Mononuclear cell (primary cell): ENCODE measurements around the gene GSDME. TPM values are rescaled to one million over a fixed set of nuclear protein-coding genes. Genes with fewer than 3 reads are reported as not detected.
A peak's percentile ranks its signal among the peaks of the same experiment; 100 is the strongest.

Experiments
- H3K27me3 ChIP-seq: 2 replicates; pipeline ENCODE4 v1.6.0; 2011; ENCODE audit warnings: low read length, control low read depth; ENCODE audit not compliant: insufficient read depth
- H3K4me1 ChIP-seq: 2 replicates; pipeline ENCODE4 v1.5.1; 2011; ENCODE audit warnings: mild to moderate bottlenecking, low read length, control low read depth; ENCODE audit not compliant: insufficient read depth
- H3K4me3 ChIP-seq: 2 replicates; pipeline ENCODE4 v1.5.1; 2011; ENCODE audit warnings: mild to moderate bottlenecking, low read length, moderate library complexity
- H3K9me3 ChIP-seq: 2 replicates; pipeline ENCODE4 v1.5.1; 2011; ENCODE audit warnings: low read depth, mild to moderate bottlenecking, control low read depth, low read length
- total RNA-seq: library from RNA; depleted of rRNA; stranded (reverse); fragments of >200 nt; gene quantifications from one replicate; pipeline ENCODE4 v1.2.3, GENCODE V29; 2012

The GSDME gene
- total RNA-seq, 1 donor = 0.84 TPM

DNA sequence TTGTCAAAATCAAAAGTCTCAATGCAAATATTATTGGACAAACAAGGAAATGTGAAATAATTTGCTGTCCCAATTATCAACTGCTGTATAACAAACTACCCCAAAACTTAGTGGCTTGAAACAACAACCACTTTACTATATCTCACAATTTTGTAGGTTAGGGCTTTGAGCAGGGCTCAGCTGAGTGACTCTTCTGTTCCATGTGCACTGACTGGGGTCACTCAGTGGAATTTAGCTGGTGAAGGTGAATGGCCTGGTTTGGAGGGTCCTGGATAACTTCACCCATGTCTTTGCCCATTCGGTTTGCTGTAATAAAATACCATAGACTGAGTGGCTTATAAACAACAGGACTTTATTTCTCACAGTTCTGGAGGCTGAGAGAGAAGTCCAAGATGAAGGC is 3.7 kb upstream of the GSDME start:
- H3K4me3 ChIP-seq = no peak overlapping the region
- H3K27me3 ChIP-seq = peaks cover 56% of the 10 kb centered on the region
- H3K9me3 ChIP-seq = no peaks in the 10 kb centered on the region
- peaks cover 17% of the 10 kb centered on the region for H3K4me1 ChIP-seq

DNA sequence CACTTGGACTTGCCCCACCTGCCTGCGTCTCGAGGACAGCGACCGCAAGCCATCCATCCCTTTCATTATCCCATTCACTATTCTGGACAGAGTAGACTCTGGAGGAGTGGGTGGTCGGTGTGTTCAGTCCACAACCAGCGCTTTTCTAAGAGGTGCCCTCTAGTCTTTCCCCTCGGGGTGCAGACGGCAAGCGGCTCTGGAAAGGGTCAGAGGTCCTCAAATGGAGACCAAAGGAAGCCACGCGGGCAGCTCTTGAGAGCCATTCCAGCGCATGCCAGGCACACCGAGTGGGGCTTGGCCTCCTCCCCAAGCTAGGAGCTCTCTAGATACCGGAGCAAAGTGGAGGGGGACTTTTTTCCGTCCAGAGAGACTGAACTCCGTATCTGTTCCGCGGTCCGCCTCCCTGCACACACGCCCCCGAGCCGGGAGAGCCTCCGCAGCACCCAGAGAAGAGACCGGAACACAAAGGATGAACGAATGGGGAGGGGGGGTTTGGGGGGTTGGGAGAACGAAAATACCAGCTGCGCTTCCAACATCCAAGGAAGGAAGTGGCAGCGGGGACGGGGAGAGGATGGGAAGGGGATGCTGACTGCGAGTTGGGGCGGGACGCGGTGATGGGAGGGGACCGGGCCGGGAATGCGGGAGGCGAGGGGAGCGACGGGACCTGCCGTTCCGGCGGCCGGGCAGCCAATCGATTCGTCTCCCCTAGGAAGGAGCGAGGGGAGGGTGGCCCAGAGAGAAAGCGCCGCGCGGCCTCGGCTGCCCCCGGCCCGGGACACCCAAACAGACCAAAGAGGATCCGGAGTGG is 515 bp downstream of the GSDME start:
- no peaks in the 10 kb centered on the region for H3K9me3 ChIP-seq
- peaks cover 29% of the 10 kb centered on the region for H3K4me1 ChIP-seq
- peaks cover 57% of the 10 kb centered on the region for H3K27me3 ChIP-seq
- H3K4me3 ChIP-seq = peak overlapping the region; percentile 34

DNA sequence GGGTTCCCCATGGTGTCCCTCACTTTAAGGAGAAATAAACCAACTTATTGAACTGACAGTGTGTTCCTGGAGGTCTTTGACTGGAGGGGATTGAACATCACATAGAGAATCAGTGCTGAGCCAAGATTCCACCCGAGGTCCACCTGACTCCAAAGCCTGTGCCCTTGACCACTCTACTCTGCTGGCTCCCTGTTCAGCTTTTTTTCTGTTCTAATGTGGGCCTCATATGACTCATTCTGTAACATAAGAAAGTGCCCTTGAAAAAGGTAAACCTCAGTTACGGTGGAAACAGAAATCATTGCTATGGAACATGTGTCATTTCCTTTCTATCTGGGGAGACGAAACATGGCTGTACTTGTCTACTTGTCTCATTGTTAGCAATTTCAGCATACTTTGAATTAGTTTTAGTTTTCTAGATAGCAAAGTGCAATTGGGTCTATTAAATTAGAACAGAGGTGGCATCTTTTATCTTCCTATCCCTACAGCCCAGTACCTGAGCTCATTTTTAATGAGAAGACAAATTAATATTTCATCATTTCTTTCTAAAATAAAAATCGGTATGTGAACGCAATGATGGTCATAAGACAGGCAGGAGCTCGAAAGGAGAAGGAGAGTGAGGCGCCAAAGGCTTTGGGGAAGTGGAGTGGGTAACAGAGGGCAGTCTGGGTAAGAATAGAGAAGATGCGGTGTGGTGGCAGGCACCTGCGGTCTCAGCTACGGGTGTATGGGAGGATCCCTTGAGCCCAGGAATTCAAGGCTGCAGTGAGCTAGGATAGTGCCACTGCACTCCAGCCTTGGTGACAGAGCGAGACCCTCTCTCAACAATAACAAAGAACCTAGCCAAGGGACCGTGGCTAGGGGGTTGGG is 1.5 kb downstream of the GSDME start:
- Histone ChIP-seq H3K4me1 (peaks cover 29% of the 10 kb centered on the region), H3K9me3 (no peaks in the 10 kb centered on the region), H3K4me3 (no peak overlapping the region), H3K27me3 (peaks cover 48% of the 10 kb centered on the region)

DNA sequence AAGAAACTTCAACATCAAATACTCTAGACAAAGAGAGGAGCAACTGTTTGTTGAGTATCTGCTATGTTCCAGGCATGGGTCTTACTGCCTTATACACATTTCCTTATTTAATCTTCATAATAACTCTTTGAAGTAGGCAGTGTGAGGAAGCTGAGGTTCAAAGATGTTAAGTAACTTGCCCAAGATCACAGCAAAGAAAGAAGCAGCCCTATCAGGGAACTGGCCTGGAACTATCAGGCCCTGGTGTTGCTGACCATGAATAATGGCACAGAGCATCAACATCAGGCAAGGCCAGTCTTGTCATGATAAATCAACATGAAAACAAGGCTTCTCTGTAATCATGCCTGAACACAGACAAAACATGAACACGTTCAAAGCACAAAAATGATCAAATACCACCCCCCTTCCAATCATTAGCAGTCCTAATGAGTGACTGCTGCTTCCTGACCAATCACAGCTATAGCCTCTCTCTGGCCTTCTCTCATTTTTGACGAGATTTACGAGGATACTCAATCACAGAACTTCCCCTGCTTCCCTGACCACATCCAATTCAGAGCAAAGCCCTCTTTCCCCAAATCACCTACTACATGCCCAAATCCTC is 2.3 kb downstream of the GSDME start:
- Histone ChIP-seq H3K4me1 (peaks cover 29% of the 10 kb centered on the region), H3K27me3 (peaks cover 43% of the 10 kb centered on the region), H3K4me3 (no peak overlapping the region), H3K9me3 (no peaks in the 10 kb centered on the region)

DNA sequence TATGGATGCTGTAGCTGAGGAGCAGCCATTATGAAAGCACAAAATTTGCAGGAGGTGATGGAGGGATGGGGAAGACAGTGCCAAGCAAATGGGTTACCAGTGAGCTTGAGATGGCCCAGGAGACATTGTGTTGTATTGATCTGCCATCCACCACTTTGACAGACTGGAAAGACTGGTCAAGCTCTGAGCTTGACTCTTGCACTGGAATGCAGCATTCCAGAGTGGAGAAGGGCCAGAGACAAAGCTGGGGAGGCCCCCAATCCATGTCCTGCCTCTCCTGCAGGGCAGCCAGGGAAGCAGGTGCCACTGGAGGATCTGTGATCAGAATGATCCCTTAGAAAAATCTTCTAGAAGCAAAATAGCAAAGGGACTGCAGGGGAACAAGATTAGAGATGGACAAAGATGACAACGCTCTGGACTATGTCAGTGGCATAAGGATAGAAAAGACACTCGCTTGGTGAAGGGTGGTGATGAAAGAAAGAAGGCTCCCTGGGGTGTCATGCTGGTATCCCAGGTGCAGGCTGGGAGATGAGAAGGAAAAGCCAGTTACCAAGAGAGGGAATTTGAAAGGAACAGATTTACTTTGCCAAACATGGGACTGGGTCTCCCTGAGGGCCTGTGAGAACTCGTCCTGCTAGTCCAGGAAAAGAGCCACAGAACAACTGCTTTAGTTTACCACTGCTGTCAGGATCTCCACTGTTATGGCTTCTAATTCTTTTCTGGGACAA is 5.0 kb downstream of the GSDME start:
- peaks cover 20% of the 10 kb centered on the region for H3K4me1 ChIP-seq
- no peaks in the 10 kb centered on the region for H3K9me3 ChIP-seq
- H3K4me3 ChIP-seq = no peak overlapping the region
- peaks cover 16% of the 10 kb centered on the region for H3K27me3 ChIP-seq

DNA sequence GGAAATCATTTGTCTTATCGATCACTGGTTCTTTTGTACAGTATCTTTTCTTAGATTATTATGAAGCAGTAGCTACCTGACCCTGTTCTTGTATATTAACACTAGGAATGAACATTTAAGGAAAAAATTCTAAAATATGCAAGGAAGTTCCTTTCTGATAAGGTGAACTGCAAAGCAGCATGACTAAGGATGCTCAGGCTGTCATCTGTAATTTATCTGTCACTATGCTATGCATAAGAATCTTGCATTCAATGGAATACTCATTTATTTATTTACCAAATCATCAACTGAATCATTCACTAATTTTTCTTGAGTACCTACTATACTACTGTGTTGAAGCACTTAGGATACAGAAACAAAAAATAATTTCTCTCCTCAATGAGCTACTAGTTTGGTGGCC is 5.8 kb downstream of the GSDME start:
- Histone ChIP-seq H3K4me1 (peaks cover 16% of the 10 kb centered on the region), H3K27me3 (peaks cover 13% of the 10 kb centered on the region), H3K4me3 (no peak overlapping the region), H3K9me3 (no peaks in the 10 kb centered on the region)

DNA sequence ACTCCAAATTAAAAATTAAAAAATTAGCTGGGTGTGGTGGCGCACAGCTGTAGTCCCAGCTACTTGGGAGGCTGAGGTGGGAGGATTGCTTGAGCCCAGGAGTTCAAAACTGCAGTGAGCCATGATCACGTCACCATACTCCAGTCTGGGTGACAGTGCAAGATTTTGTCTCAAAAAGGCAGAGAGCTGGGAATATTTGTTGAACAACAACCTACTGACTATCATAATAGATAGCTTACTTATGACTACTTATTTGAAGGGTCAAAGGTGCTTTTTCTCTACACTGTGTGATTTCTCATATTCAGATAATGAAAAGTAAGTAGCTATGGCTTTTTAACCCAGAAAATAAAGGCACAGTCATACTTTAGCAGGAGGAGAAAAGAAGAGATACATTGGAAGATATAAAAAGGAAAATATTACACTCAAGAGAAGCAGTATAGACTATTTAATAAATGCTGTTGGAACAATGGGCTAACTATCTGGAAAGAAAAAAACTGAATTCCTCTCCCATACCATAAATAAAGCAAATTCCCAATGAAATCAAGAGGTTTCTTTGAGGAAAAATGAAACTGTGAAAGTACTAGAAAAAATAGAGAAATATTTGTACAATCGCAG is 6.7 kb downstream of the GSDME start:
- peaks cover 7% of the 10 kb centered on the region for H3K4me1 ChIP-seq
- no peaks in the 10 kb centered on the region for H3K9me3 ChIP-seq
- H3K4me3 ChIP-seq = no peak overlapping the region
- peaks cover 6% of the 10 kb centered on the region for H3K27me3 ChIP-seq

DNA sequence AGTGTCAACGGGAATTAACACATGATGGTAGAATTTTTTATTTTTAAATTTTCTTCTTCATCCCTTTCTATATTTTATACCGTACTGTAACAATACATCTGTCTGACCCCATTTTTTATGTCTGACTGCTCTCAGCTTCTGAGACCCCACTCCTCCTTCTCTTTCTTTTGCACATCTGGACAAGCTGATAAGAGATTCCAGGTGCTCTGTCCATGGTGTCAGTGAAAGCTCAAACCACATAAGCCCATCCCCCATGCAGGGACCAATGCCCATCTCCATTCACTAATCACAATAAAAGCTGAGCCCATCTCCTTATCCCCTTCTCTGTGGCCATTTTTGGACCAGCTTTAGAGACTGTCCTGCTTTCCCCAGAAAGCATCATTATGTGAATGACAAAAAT is 8.7 kb downstream of the GSDME start:
- Histone ChIP-seq H3K4me3 (no peak overlapping the region), H3K9me3 (no peaks in the 10 kb centered on the region), H3K27me3 (peaks cover under 1% of the 10 kb centered on the region), H3K4me1 (no peaks in the 10 kb centered on the region)

DNA sequence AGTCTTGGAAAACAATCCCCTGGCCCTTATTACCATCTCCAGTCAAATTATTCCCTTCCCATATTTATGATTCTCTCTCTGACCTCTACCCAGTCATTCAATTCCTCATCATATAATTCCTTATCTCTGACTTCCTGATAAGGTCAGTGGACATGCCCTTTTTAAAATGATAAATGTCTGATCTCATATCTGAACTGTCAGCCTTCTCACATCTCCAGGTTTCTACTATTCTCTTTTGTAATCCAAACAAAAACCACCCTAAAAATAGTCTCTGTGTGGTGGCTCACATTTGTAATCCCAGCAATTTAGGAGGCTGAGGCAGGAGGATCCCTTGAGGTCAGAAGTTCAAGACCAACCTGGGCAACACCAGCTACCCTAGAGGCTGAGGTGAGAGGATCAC is 11.9 kb downstream of the GSDME start:
- no peaks in the 10 kb centered on the region for H3K4me1 ChIP-seq
- H3K27me3 ChIP-seq = no peaks in the 10 kb centered on the region
- H3K4me3 ChIP-seq = no peak overlapping the region
- no peaks in the 10 kb centered on the region for H3K9me3 ChIP-seq

DNA sequence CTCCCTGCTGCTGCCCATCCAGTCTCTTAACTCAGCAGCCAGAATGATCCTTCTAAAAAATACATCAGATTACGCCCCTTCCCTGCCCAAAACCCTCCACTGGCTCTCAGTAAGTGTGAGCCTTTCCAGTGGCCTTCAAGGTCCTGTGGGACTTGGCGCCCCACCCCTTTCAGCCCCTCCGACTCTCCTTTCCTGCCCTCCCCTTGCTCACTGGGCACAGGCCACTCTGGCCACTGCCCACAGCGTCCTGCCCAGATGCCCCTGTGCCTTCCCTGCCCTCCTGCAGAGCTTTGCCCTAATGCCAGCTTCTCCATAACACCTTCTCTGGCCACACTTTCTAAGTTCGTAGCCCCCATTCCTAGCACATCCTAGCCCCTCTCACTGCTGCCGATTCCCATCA is 13.8 kb downstream of the GSDME start:
- Histone ChIP-seq H3K9me3 (peaks cover 4% of the 10 kb centered on the region), H3K4me1 (no peaks in the 10 kb centered on the region), H3K4me3 (no peak overlapping the region), H3K27me3 (no peaks in the 10 kb centered on the region)

DNA sequence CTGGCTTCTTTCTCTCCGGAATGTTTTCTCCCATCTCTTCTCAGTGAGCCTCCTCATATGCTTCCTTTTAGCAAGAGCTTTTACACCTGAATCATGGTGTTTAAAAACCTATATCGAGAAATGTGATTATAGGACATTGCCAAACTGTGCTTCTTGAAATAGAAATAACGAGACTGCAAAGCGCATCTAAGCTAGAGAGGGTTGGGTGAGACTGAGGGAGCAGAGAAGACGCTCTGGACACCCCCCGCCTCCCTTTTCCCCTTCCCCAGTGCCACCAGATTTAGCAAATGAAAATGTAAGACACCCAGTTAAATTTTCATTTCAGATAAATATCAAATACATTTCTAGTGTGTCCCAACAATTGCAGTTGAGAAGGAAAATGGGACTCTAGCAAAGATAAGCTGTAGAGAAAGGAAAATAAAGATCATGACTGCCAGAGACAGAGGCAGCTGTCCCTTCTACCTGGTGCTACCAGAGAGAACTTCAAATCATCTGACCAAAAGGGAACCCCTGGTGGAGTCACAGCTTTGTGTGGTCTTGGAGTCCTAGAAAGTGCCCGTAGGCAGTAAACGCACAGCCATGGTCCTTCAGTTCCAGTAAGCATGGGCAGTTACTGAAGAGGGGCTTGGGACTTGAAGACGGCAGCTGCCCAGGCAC is 14.6 kb downstream of the GSDME start:
- H3K4me1 ChIP-seq = no peaks in the 10 kb centered on the region
- H3K4me3 ChIP-seq = no peak overlapping the region
- no peaks in the 10 kb centered on the region for H3K27me3 ChIP-seq
- peaks cover 10% of the 10 kb centered on the region for H3K9me3 ChIP-seq

DNA sequence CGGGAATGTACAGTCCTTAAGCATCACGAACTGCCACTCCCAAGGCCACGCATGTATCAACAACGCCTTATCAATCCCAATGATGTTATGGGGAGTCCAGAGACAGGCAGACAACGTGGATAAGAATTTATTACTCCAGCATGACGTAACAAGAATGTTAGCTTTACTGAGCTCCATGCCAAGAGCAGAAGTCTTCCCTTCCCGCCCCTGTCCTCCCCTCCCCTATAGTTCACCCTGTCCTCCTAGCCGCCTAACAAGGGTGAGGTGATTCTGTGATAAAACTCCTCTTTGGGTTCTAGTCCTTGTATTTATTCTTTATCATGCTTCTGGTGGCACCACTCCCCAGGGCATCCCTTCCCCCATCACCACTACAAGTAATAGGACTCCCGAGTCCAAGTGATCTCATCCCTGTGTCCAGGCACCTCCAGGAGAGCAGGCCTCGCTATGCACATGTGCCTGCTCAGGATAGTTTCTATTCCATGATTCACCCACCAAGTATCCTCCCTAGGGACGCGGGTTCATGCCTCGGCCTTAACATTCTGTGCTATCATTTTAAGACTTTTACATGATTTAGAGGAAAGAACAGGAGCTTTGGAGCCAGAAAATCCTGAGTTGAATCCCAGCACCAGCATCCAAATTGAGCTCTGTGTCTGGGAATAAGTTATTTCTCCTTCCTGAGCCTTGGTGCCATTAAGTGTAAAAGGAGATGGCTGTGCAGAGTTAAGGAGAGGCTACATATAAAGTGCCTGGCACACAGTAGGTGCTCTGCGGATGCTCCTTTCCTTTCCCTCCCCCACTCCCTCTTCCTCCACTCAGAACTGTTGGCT is 15.4 kb downstream of the GSDME start:
- Histone ChIP-seq H3K9me3 (peaks cover 14% of the 10 kb centered on the region), H3K4me1 (no peaks in the 10 kb centered on the region), H3K27me3 (no peaks in the 10 kb centered on the region), H3K4me3 (no peak overlapping the region)

DNA sequence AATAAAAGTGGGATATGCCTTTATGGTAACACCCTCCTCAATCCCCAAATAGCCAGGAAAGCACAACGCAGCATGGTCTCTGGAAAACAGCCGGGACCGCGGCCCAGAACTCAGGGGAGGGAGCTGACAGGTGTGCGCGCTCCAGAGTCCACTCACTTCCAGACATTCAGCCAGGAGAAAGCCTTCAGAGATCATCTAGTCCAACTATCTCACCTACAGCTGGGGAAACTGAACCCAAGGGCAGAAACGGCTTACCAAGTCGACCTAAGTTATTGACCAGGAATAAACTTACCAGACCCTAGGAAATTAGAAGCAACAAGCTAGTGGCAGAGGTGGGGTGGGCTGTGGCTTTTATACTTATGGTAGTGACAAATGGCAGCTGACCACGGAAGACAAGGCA is 16.4 kb downstream of the GSDME start:
- no peak overlapping the region for H3K4me3 ChIP-seq
- no peaks in the 10 kb centered on the region for H3K27me3 ChIP-seq
- H3K9me3 ChIP-seq = peaks cover 18% of the 10 kb centered on the region
- no peaks in the 10 kb centered on the region for H3K4me1 ChIP-seq
